DND-41 (cell line): ENCODE data around the gene CCN2.

Source experiments
- EZH2 ChIP-seq: IDR thresholded peaks from 3 replicates; pipeline ENCODE4 v1.6.1; 2012; ENCODE audit warnings: borderline replicate concordance, low read depth, mild to moderate bottlenecking, moderate library complexity, low read length, inconsistent platforms; ENCODE audit not compliant: severe bottlenecking
- TF ChIP-seq, protein P1 (sequence below): IDR thresholded peaks from 2 replicates; pipeline ENCODE4 v1.5.1; 2012; ENCODE audit warnings: borderline replicate concordance, low read length, moderate library complexity, mild to moderate bottlenecking; ENCODE audit not compliant: poor library complexity, severe bottlenecking; ENCODE audit errors: extremely low read depth

- TF ChIP-seq, protein P1, sequence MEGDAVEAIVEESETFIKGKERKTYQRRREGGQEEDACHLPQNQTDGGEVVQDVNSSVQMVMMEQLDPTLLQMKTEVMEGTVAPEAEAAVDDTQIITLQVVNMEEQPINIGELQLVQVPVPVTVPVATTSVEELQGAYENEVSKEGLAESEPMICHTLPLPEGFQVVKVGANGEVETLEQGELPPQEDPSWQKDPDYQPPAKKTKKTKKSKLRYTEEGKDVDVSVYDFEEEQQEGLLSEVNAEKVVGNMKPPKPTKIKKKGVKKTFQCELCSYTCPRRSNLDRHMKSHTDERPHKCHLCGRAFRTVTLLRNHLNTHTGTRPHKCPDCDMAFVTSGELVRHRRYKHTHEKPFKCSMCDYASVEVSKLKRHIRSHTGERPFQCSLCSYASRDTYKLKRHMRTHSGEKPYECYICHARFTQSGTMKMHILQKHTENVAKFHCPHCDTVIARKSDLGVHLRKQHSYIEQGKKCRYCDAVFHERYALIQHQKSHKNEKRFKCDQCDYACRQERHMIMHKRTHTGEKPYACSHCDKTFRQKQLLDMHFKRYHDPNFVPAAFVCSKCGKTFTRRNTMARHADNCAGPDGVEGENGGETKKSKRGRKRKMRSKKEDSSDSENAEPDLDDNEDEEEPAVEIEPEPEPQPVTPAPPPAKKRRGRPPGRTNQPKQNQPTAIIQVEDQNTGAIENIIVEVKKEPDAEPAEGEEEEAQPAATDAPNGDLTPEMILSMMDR: peak; percentile 87
- TF ChIP-seq EZH2: no peak
These were observed 41.6 kb downstream of the CCN2 start for GRCh38 chr6:131909408-131910218.
